Brain microvascular endothelial cell (primary cell): ENCODE measurements around the gene ST7.
A peak's percentile ranks its signal among the peaks of the same experiment; 100 is the strongest.
"Not testable (repeated sequence)": the region's sequence is repeated elsewhere in the genome, so short reads cannot be mapped to it uniquely, and the experiment has no call there.

Source experiments
- DNase-seq: peaks from one replicate; pipeline ENCODE4 v3.0.0-alpha.2; 2020
- H3K27ac ChIP-seq: fragments of 250-450 bp; sonication (Bioruptor Pico); 2 replicates; pipeline ENCODE4 v1.5.1; 2020; ENCODE audit warnings: mild to moderate bottlenecking, moderate library complexity
- H3K27me3 ChIP-seq: fragments of 250-450 bp; sonication (Bioruptor Pico); replicated peaks from 2 replicates; pipeline ENCODE4 v1.5.1; 2020; ENCODE audit warnings: mild to moderate bottlenecking
- H3K36me3 ChIP-seq: fragments of 250-450 bp; sonication (Bioruptor Pico); replicated peaks from 2 replicates; pipeline ENCODE4 v1.5.1; 2020; ENCODE audit warnings: mild to moderate bottlenecking
- H3K4me3 ChIP-seq: 2 replicates; pipeline ENCODE4 v1.5.1; 2011; ENCODE audit warnings: low read depth, mild to moderate bottlenecking, control low read depth, low read length, moderate library complexity
- CTCF ChIP-seq: IDR thresholded peaks from 2 replicates; pipeline ENCODE4 v1.5.1; 2011; ENCODE audit warnings: low read depth, mild to moderate bottlenecking, moderate library complexity, low read length, control low read depth, inconsistent platforms; ENCODE audit errors: missing control alignments
- in situ Hi-C: cut with HindIII; loops from 2 replicates; pipeline ENCODE4 v1.10.0; 2017; ENCODE audit warnings: low sequenced_read_pairs, low pct_ligation_motif_present

Gene ST7

GRCh38 chr7:116929914-116930913 is 23.1 kb upstream of the ST7 start:
- in situ Hi-C loops, result no loop called here
- peak; percentile 79 for DNase-seq
- TF ChIP-seq CTCF, result peak; percentile 88
- peak overlapping the region; percentile 29 for H3K4me3 ChIP-seq
- H3K27me3 ChIP-seq, result no peaks in the 10 kb centered on the region
- H3K36me3 ChIP-seq, result no peaks in the 10 kb centered on the region
- H3K27ac ChIP-seq, result no peak overlapping the region

- in situ Hi-C loops, result no loop called here
- no peak for DNase-seq
- no peak for TF ChIP-seq CTCF
- Histone ChIP-seq H3K27ac (no peak overlapping the region), H3K27me3 (no peaks in the 10 kb centered on the region), H3K4me3 (no peak overlapping the region), H3K36me3 (no peaks in the 10 kb centered on the region)
These were observed 20.7 kb upstream of the ST7 start for GRCh38 chr7:116932566-116932965.

- DNase-seq, result no peak
- Histone ChIP-seq H3K27ac (no peak overlapping the region), H3K27me3 (no peaks in the 10 kb centered on the region), H3K36me3 (no peaks in the 10 kb centered on the region), H3K4me3 (no peak overlapping the region)
- no peak for TF ChIP-seq CTCF
- in situ Hi-C loops, result no loop called here
These were observed 19.8 kb upstream of the ST7 start for GRCh38 chr7:116933465-116933864.

- DNase-seq, result no peak
- in situ Hi-C loops, result no loop called here
- no peak for TF ChIP-seq CTCF
- H3K27ac ChIP-seq, result no peak overlapping the region
- no peaks in the 10 kb centered on the region for H3K36me3 ChIP-seq
- H3K4me3 ChIP-seq, result no peak overlapping the region
- no peaks in the 10 kb centered on the region for H3K27me3 ChIP-seq
These were observed 18.7 kb upstream of the ST7 start for GRCh38 chr7:116934580-116934979.

- H3K27me3 ChIP-seq, H3K4me3 ChIP-seq, DNase-seq, H3K27ac ChIP-seq, in situ Hi-C loops, H3K36me3 ChIP-seq: not testable (repeated sequence)
These were observed 16.5 kb upstream of the ST7 start for GRCh38 chr7:116936844-116937243.

- Histone ChIP-seq H3K36me3 (no peaks in the 10 kb centered on the region), H3K4me3 (no peak overlapping the region), H3K27me3 (no peaks in the 10 kb centered on the region), H3K27ac (no peak overlapping the region)
- in situ Hi-C loops, result no loop called here
- TF ChIP-seq CTCF, result no peak
- DNase-seq, result no peak
These were observed 14.6 kb upstream of the ST7 start for GRCh38 chr7:116938678-116939077.
